Hypothalamus (tissue), 51 donors: ENCODE results near the gene GJD3.

Experiments used
- DNase-seq, 51 donors: peaks; one replicate each; lab custom pipeline; 2025; lab: John Stamatoyannopoulos, UW

GJD3 gene

DNA sequence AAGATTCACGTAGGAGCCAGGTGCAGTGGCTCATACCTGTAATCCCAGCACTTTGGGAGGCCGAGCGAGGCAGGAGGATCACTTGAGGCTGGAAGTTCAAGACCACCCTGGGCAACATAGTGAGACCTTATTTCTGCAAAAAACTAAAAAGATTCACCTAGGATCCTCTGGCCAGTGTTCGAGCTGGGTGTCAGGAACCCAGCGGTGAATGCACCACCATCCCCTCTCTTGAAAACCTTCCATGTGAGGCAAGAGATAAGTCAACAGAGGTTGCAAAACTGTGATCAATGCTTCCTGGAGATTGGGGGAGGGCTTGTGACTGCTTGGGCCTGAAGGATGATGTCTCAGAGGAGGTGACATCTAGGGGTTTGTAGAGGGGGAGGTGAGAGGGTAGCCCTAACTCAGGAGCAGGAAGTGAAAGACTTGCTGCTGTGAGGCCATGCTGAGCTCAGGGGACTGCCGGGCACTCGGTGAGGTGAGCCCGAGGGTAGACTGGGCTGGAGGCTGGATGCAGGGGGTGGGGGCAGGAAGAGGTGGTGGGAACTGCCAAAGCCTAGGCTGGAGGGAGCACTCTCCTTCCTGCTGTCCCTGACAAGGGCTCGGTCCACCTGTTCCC, 11.7 kb downstream of the GJD3 start:
- no peak for DNase-seq

GRCh38 chr17:40352237-40352778, 12.2 kb downstream of the GJD3 start:
- DNase-seq, result no peak

- peak in 1 of 51 donors; percentile 31 for DNase-seq
Measured at GRCh38 chr17:40351359-40352236, 12.9 kb downstream of the GJD3 start.

GRCh38 chr17:40350689-40351358, 13.7 kb downstream of the GJD3 start:
- peak in 1 of 51 donors; percentile 46 for DNase-seq

DNA sequence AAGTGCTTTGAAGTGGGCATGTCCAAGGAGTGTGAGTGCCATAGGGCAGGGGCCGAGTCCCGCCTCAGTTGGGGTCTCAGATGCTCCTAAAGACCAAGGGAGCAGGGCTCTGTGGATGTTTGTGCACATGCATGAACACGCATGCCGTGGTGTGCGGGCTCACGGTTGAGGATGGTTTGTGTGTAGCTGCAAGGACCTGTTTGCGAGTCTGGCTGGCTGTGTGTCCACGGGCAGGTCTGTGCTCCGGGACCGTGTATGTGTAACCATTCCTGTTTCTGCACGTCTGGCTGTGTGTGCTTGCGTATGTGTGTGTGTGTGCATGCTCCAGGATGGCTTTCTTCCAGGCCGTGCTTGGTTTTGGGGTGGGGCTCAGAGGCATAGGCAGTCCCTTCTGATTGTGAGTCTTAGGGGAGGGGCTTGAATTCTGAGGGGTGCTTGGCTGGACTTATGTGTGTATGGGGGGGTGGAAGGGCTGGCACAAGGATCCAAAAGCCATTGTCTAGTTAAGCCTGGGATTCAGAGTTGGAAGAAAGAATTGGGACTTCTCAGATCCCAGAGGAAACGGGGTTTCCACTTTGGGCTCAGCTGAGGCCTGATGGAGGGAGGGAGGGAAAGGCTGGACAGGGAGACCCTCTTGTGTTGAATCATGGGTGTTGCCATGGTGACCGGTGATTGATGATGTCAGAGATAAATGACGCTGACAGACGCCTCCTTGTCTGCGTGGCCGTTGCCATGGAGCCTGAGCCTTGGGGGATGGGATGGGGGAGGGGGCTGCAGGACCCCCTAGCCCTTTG, 14.4 kb downstream of the GJD3 start:
- DNase-seq, result peak in 10 of 51 donors; percentile 19 to 41 (median 26)

DNA sequence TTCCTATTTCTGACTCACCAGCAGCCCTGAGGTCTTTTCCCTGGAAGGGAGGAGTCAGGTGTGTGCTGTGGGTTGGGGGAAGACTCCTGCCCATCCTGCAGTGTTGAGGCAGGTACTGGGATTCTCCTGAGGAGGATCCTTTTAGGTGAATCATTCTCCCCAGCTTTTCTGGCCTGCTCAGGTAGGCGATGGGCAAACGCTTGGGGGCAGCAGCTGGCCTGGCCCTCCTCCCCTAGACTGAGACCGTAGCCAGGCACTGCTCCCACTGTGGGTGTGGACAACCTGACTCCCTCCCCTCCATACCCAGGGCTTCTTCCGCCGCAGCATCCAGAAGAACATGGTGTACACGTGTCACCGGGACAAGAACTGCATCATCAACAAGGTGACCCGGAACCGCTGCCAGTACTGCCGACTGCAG, 15.1 kb downstream of the GJD3 start:
- DNase-seq, result peak in 6 of 51 donors; percentile 14 to 35 (median 19)

- DNase-seq, result peak in 47 of 51 donors; percentile 18 to 88 (median 69)
Measured at GRCh38 chr17:40348562-40349476, 15.7 kb downstream of the GJD3 start.

DNA sequence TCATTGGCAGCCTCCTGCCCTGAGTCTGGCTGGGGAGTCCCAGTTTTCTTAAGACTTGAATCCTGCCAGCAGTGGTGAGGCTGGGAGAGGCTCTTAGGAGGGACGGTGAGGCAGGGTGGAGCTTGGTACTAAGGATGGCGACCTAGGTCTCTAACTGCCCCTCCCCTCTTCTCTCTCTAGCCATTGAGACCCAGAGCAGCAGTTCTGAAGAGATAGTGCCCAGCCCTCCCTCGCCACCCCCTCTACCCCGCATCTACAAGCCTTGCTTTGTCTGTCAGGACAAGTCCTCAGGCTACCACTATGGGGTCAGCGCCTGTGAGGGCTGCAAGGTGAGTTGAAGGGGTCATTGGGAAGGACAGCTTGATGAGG, 16.4 kb downstream of the GJD3 start:
- peak in 3 of 51 donors; percentile 33 to 48 (median 45) for DNase-seq

GRCh38 chr17:40347319-40348135, 17.0 kb downstream of the GJD3 start:
- peak in 30 of 51 donors; percentile 18 to 90 (median 44) for DNase-seq

DNA sequence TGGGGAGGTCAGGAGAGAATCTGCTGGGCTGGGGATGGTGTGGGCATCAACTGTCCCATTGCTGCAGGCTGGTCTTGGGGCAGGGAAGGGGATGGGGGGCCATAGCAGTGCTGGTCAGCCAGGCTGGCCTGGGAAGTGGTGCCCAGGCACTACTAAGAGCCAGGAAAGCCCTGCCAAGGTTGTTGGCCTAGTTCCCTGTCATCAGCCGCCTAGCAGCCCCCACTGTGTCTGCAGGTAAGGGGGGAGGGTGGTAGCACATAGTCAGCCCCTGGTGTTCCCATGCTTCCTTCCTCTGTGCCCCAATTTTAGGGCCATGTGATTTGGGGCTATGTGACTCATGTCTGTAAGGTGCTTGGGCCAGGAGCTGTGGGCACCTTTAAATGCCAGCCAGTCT, 17.8 kb downstream of the GJD3 start:
- DNase-seq, result peak in 6 of 51 donors; percentile 16 to 46 (median 30)

- DNase-seq, result peak in 11 of 51 donors; percentile 20 to 54 (median 30)
Measured at GRCh38 chr17:40345994-40346764, 18.4 kb downstream of the GJD3 start.

- DNase-seq, result peak in 27 of 51 donors; percentile 19 to 66 (median 38)
Measured at GRCh38 chr17:40345161-40345993, 19.2 kb downstream of the GJD3 start.

DNA sequence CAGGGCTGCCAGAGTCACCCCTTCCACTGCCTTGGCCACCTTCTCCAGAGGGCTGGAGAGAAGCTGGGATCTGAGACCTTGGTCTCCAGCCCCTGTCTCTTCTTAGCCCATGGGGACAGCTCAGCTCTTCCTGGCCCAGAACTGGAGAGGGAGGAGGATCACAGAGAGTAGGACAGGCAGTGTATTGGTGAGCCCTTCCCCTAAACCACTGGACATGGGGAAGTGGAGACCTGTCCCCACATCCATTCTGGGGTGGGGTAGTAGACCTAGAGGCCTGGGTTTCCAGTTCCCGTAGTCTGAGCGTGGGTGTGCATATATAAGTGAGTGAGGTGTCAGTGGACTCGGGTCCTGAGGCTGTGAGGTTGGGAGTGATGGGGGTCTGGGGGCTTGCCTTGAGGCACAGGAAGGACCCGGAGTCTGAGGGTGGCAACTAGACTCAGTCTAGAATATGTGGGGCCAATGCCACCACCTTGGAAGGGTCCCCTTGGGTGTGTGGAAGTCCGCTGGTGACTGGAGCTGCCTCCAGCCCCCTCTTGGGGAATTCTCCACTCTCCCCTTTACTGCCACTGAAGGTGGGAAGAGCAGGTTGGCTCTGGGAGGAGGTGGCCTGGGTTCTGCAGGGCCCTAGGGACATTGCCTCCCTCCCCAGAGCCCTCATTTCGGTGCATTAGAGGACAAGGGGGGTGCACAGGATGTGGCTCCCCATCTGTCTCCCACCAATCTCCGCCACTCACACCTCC, 19.9 kb downstream of the GJD3 start:
- DNase-seq, result no peak

DNA sequence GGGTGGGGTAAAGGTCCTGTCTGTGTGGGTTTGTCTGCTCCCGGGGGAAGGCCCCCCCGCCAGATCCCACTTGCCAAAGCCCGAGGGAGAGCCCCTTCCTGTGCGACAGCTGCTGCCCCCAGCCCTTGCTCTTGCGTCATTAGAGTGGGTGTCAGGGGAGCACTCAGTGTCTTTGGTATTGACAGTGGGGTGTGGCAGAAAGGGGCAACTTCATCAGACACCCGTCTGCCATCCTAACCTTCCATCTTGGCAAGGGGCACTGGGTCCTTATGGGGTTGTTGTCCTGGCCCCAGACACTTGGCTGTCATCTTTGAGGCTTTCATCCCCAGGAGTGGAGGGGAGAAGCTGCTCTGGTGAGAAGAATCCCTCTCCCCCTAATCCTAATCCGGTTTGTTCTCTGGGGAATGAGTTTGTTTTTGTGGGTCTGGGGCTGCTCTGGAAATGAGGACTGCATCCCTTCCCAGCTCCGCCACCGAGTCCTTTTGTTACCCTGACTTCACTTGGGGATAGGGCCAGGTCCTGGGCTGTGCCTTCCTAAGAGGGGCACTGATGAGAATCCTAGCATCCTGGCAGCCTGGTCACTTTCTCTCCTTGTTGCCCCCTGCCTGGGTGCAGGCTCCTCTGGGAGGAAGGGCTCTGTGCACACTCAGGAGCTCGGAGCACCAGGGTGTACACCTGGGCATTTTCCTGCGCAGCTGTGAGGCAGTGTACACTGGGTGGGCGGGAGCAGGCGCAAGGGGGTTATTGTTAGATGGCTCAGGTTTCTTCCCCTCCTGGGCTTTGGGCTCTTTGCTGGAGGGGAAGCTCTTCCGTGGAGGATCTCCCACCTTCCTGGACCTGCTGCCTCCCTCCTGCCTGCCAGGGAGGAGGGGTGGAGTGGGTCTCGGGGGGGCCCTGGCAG, 21.1 kb downstream of the GJD3 start:
- DNase-seq, result no peak
